ENCODE results near the gene OLA1.
A peak's percentile ranks its signal among the peaks of the same experiment; 100 is the strongest.

GRCh38 chr2:174117951-174118930, 130.1 kb downstream of the OLA1 start:
- TF ChIP-seq CTCF (IDR thresholded peaks at IDR 0.05) (no peak), PBX3 (IDR thresholded peaks at IDR 0.05) (peak; percentile 13; the same call in 1 of the 2 replicates), RCOR1 (IDR thresholded peaks at IDR 0.05; ENCODE audit: low read length) (no peak), EZH2phosphoT487 (IDR thresholded peaks at IDR 0.05; ENCODE audit: borderline replicate concordance, low read depth) (no peak), ELF1 (IDR thresholded peaks at IDR 0.05) (no peak), TAF1 (IDR thresholded peaks at IDR 0.05; ENCODE audit: borderline replicate concordance, low read depth, low read length) (no peak), MEF2A (IDR thresholded peaks at IDR 0.05; ENCODE audit: borderline replicate concordance, low read depth) (no peak), RFX5 (IDR thresholded peaks at IDR 0.05; ENCODE audit: low read length) (no peak), RAD21 (IDR thresholded peaks at IDR 0.05; ENCODE audit: low read length) (no peak), EP300 (IDR thresholded peaks at IDR 0.05; ENCODE audit: borderline replicate concordance in 1 of 2, low read depth in 1 of 2, low read length in 1 of 2) (no peak)
